K562 (cell line): Measurements from ENCODE around the gene PRSS56. TPM values are rescaled to one million over a fixed set of nuclear protein-coding genes. Genes with fewer than 3 reads are reported as not detected.

ENCODE experiments used
- ATAC-seq: fragments of 200-7000 bp; cut with Tn5 transposase; 3 replicates; pipeline ENCODE4 v1.9.1; 2020; ENCODE audit warnings: moderate library complexity
- BruUV-seq: library from RNA; stranded (reverse); fragments of 400-500 nt; replicated peaks from 2 replicates; lab custom pipeline; 2021; lab: Mats Ljungman, UMichigan
- CTCF ChIA-PET: fragments of 300-600 bp; formaldehyde crosslinking; extraction: SDS; loops from one replicate; lab custom pipeline; 2021; ENCODE audit warnings: low intra/inter-chr PET ratio; lab: Yijun Ruan, JAX
- POLR2A ChIA-PET: fragments of 300-600, 350-650 bp; sonication (Branson Sonifier 250); formaldehyde crosslinking; extraction: SDS; loops from one replicate; lab custom pipeline; 2021; ENCODE audit warnings: antibody characterized with exemption, inconsistent platforms; lab: Yijun Ruan, JAX
- DNase-seq, 4 experiments: peaks; one replicate each; pipeline versions ENCODE4 v3.0.0 to v3.0.0-alpha.2; 2011 to 2018; ENCODE audit warnings: low spot score in 3 of 4, mixed read lengths in 3 of 4; ENCODE audit errors: extremely low read depth in 1 of 4
- FAIRE-seq: peaks from 2 replicates; lab custom pipeline; 2011; peaks lifted over from hg19 to GRCh38; lab: Jason Lieb, UNC
- H2AFZ ChIP-seq: 2 replicates; pipeline ENCODE4 v1.6.0; 2011; ENCODE audit warnings: low read depth, low read length, control low read depth, inconsistent platforms
- H3K27ac ChIP-seq: fragments of 200-600 bp; 3 replicates; pipeline ENCODE4 v1.8.0; 2011; ENCODE audit warnings: low read depth, mild to moderate bottlenecking, control low read depth, inconsistent platforms, low read length, moderate library complexity, mixed read lengths; ENCODE audit errors: extremely low read depth
- H3K27me3 ChIP-seq, 2 experiments: fragments of 300-600 bp in 1 of 2; 2 replicates in 1 of 2; 3 replicates in 1 of 2; pipeline versions ENCODE4 v1.6.0 to v1.8.0; 2011; ENCODE audit warnings: inconsistent platforms in 2 of 2, low read length in 2 of 2, mild to moderate bottlenecking in 1 of 2, mixed read lengths in 1 of 2, moderate library complexity in 1 of 2; ENCODE audit not compliant: control insufficient read depth in 2 of 2, insufficient read depth in 2 of 2
- H3K36me3 ChIP-seq: fragments of 300-600 bp; 3 replicates; pipeline ENCODE4 v1.8.0; 2011; ENCODE audit warnings: mild to moderate bottlenecking, low read length, inconsistent platforms; ENCODE audit not compliant: control insufficient read depth, insufficient read depth
- H3K4me1 ChIP-seq, 2 experiments: fragments of 200-600 bp in 1 of 2; replicated peaks in 1 of 2; 2 replicates in 1 of 2; 3 replicates in 1 of 2; pipeline versions ENCODE4 v1.5.1 to v1.8.0; 2011; ENCODE audit warnings: inconsistent platforms in 2 of 2, low read length in 2 of 2, mild to moderate bottlenecking in 1 of 2, mixed read lengths in 1 of 2, moderate library complexity in 1 of 2; ENCODE audit not compliant: control insufficient read depth in 2 of 2, insufficient read depth in 2 of 2
- H3K4me2 ChIP-seq: 2 replicates; pipeline ENCODE4 v1.6.1; 2011; ENCODE audit warnings: low read length, control low read depth, inconsistent platforms, mixed read lengths; ENCODE audit not compliant: insufficient read depth
- H3K4me3 ChIP-seq: fragments of 200-600 bp; sonication (generic), shearing (Covaris generic); 2 replicates; pipeline ENCODE4 v1.5.1; 2016; ENCODE audit warnings: control low read depth, inconsistent platforms
- H3K79me2 ChIP-seq: fragments of 200-600 bp; 3 replicates; pipeline ENCODE4 v1.8.0; 2011; ENCODE audit warnings: low read length, inconsistent platforms; ENCODE audit not compliant: control insufficient read depth, insufficient read depth
- H3K9ac ChIP-seq, 2 experiments: 2 replicates each; pipeline versions ENCODE4 v1.6.0 to v1.6.1; 2011; ENCODE audit warnings: low read depth in 2 of 2, low read length in 2 of 2, control low read depth in 1 of 2, inconsistent platforms in 1 of 2, mild to moderate bottlenecking in 1 of 2, mixed read lengths in 1 of 2; ENCODE audit not compliant: insufficient read depth in 1 of 2
- H3K9me1 ChIP-seq: one replicate; pipeline ENCODE4 v1.6.0; 2011; ENCODE audit warnings: inconsistent platforms, mild to moderate bottlenecking, low read length, moderate library complexity; ENCODE audit not compliant: control insufficient read depth, insufficient read depth
- H3K9me3 ChIP-seq: replicated peaks from 2 replicates; pipeline ENCODE4 v1.5.1; 2011; ENCODE audit warnings: low read depth, low read length, inconsistent platforms; ENCODE audit not compliant: control insufficient read depth, insufficient read depth
- H4K20me1 ChIP-seq: replicated peaks from 2 replicates; pipeline ENCODE4 v1.6.1; 2011; ENCODE audit warnings: low read length, inconsistent platforms, mixed read lengths; ENCODE audit not compliant: control insufficient read depth, insufficient read depth
- ATF4 ChIP-seq: fragments of 450-650 bp; formaldehyde crosslinking; IDR thresholded peaks from 2 replicates; pipeline ENCODE4 v1.4.0; 2022; ENCODE audit warnings: mild to moderate bottlenecking, moderate library complexity
- CHD1 ChIP-seq: fragments of 200-600 bp; sonication (generic); IDR thresholded peaks from one replicate; pipeline ENCODE4 v1.6.1; 2012; ENCODE audit warnings: mild to moderate bottlenecking, moderate library complexity, low read length, inconsistent platforms
- EP300 ChIP-seq: IDR thresholded peaks from 2 replicates; pipeline ENCODE4 v1.6.1; 2012; ENCODE audit warnings: low read length, improper control_type of control experiment
- FOXJ2 ChIP-seq: fragments of 200-800 bp; sonication (Bioruptor generic); IDR thresholded peaks from 2 replicates; pipeline ENCODE4 v1.6.1; 2016; ENCODE audit warnings: missing genetic modification characterization, missing compliant biosample characterization
- FOXP1 ChIP-seq: sonication (generic); formaldehyde crosslinking; IDR thresholded peaks from 2 replicates; pipeline ENCODE4 v1.8.0; 2022; ENCODE audit warnings: mild to moderate bottlenecking, missing genetic modification reagents
- HNRNPL ChIP-seq: fragments of 200-400 bp; formaldehyde crosslinking; IDR thresholded peaks from 2 replicates; pipeline ENCODE4 v1.6.1; 2017; ENCODE audit warnings: low read depth, mild to moderate bottlenecking, low read length
- MEIS2 ChIP-seq: fragments of 450-650 bp; IDR thresholded peaks from 2 replicates; pipeline ENCODE4 v1.6.1; 2014; ENCODE audit warnings: mild to moderate bottlenecking; ENCODE audit not compliant: partially characterized antibody
- MLLT1 ChIP-seq, 2 experiments: fragments of 450-650 bp; IDR thresholded peaks; 2 replicates each; pipeline ENCODE4 v1.6.1; 2016
- NCOA4 ChIP-seq: fragments of 450-650 bp; IDR thresholded peaks from 2 replicates; pipeline ENCODE4 v1.6.1; 2018; ENCODE audit warnings: mild to moderate bottlenecking; ENCODE audit not compliant: partially characterized antibody
- NUFIP1 ChIP-seq: fragments of 450-650 bp; IDR thresholded peaks from 2 replicates; pipeline ENCODE4 v1.6.1; 2018; ENCODE audit not compliant: partially characterized antibody
- POLR3A ChIP-seq: IDR thresholded peaks from 2 replicates; pipeline ENCODE4 v1.6.1; 2011; ENCODE audit warnings: borderline replicate concordance, mild to moderate bottlenecking, moderate library complexity; ENCODE audit not compliant: insufficient read length, insufficient read depth; ENCODE audit errors: extremely low read depth
- PREB ChIP-seq: sonication (generic); formaldehyde crosslinking; IDR thresholded peaks from 2 replicates; pipeline ENCODE4 v1.8.1; 2023; ENCODE audit warnings: mild to moderate bottlenecking, missing genetic modification reagents
- TAF15 ChIP-seq: fragments of 200-400 bp; formaldehyde crosslinking; IDR thresholded peaks from 2 replicates; pipeline ENCODE4 v1.6.1; 2017; ENCODE audit warnings: mild to moderate bottlenecking, low read depth, low read length, moderate library complexity
- TFAM ChIP-seq: fragments of 250-450 bp; sonication (Bioruptor Pico); conservative IDR thresholded peaks from 2 replicates; pipeline ENCODE4 v1.5.0; 2021; ENCODE audit warnings: mild to moderate bottlenecking, moderate library complexity
- ZBTB7A ChIP-seq: IDR thresholded peaks from 2 replicates; pipeline ENCODE4 v1.6.1; 2011; ENCODE audit warnings: low read depth, mild to moderate bottlenecking, low read length, moderate library complexity, borderline replicate concordance; ENCODE audit not compliant: control insufficient read depth
- WGBS: fragments of 100-300 bp; shearing (Covaris generic); methylation state at CpG from one replicate; pipeline ENCODE4 v1.1.6; 2016; ENCODE audit warnings: low coverage, mixed read lengths; ENCODE audit not compliant: insufficient coverage; ENCODE audit errors: missing lambda C conversion rate; 5-methylcytosine and 5-hydroxymethylcytosine counted together
- in situ Hi-C: fragments of 300-500 bp; cut with MboI; formaldehyde crosslinking; loops from 4 replicates; pipeline ENCODE4 v1.15.0; 2018; ENCODE audit warnings: inconsistent platforms, mixed read lengths
- intact Hi-C: fragments of 100-400 bp; cut with micrococcal nuclease; formaldehyde crosslinking; loops from 2 replicates; pipeline ENCODE4 v1.14.2; 2022
- polyA plus RNA-seq, 8 experiments: library from polyadenylated mRNA; depleted of rRNA in 4 of 8; stranded (reverse) in 5 of 8; unstranded in 3 of 8; fragments of >200 nt; fragmentation: Nextera tagmentation in 2 of 8; fragmentation: Illumina TruSeq in 1 of 8; extraction: Ambion mirVana in 2 of 8; extraction: Trizol in 1 of 8; gene quantifications; 2 replicates each; pipeline versions ENCODE4 v1.2.1 to v1.2.3, GENCODE V29; 2011 to 2014; ENCODE audit warnings: inconsistent platforms in 1 of 8, missing spikeins in 1 of 8
- total RNA-seq, 7 experiments: library from RNA; depleted of rRNA in 6 of 7; stranded (reverse); fragments of >200 nt in 6 of 7; fragmentation: Illumina TruSeq in 2 of 7; extraction: Trizol in 2 of 7; gene quantifications; 2 replicates each; pipeline versions ENCODE4 v1.2.1 to v1.2.3, GENCODE V29; 2011 to 2021; ENCODE audit warnings: low replicate concordance in 1 of 7

Gene PRSS56
- total and polyA plus RNA-seq, 9 of the 15 experiments (the other 6 are each of a cell fraction or from before 2014, with no cell fraction given), result not detected

- TF ChIP-seq POLR3A, result no peak
- peak; percentile 41; the same call in 1 of the 2 replicates for TF ChIP-seq ZBTB7A
- no peak for TF ChIP-seq NUFIP1
- peak; percentile 81; the same call in 1 of the 2 replicates for TF ChIP-seq HNRNPL
- no peak for TF ChIP-seq TAF15
- no peak for TF ChIP-seq PREB (CRISPR knock-in tag)
- TF ChIP-seq NCOA4, result no peak
- TF ChIP-seq, all 486 proteins: peak for 8
Observed at GRCh38 chr2:232521959-232522622, 1.9 kb downstream of the PRSS56 start (continued).

DNA sequence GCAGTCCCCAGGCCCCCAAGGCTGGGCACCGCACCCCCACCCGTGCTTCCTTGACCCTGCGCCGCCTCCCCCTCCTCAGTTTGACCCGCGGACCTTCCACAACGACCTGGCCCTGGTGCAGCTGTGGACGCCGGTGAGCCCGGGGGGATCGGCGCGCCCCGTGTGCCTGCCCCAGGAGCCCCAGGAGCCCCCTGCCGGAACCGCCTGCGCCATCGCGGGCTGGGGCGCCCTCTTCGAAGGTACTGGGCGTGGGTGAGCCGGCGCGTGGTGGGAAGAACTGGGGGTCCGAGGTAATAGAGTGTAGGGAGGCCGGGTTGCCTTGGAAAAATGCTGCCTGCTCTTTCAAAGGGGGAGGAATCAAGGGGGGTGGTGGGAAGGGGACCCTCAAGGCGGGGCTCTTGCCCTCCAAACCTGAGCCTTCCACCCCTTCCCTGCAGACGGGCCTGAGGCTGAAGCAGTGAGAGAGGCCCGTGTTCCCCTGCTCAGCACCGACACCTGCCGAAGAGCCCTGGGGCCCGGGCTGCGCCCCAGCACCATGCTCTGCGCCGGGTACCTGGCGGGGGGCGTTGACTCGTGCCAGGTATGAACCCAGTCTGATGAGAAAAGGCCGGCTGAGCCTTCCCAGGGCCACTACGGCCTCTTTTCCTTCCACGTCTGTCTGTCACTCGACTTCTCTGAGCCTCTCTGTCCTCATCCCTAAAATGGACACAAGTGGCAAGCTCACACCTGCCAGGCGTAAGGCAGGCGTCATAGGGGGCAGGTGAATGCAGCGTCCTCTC lies 2.6 kb downstream of the PRSS56 start:
- FAIRE-seq (no peak), DNase-seq (no peak), ATAC-seq (no peak)
- 22% methylated on average over 28 of the region's 46 CpGs for WGBS
- H3K9me1 ChIP-seq, result no peaks in the 10 kb centered on the region
- H3K79me2 ChIP-seq, result no peaks in the 10 kb centered on the region
- no peak overlapping the region for H3K27ac ChIP-seq
- ChIA-PET CTCF (interaction anchor here (1.0 kb wide), 1 partner anchor 76 kb away, joined by 4 read pairs; no protein-coding TSS in a partner anchor), POLR2A (no interaction called here)
- peaks cover 0 to 27% of the 10 kb centered on the region in 2 experiments; a peak in 2 of 5 replicates for H3K4me1 ChIP-seq
- no peaks in the 10 kb centered on the region for H3K36me3 ChIP-seq
- no peak overlapping the region for H2AFZ ChIP-seq
- no peaks in the 10 kb centered on the region for H3K9me3 ChIP-seq
- BruUV-seq, result no TSS peak
- H3K27me3 ChIP-seq, result peaks cover 0 to 49% of the 10 kb centered on the region in 2 experiments; a peak in 3 of 5 replicates
- no peak overlapping the region for H3K4me2 ChIP-seq
- no peak overlapping the region for H3K4me3 ChIP-seq
- intact Hi-C loops (loop anchor here (5.0 kb wide), 3 partner anchors 76 to 286 kb away; no protein-coding TSS in a partner anchor), in situ Hi-C loops (no loop called here)
- H3K9ac ChIP-seq, result no peak overlapping the region
- H4K20me1 ChIP-seq, result no peaks in the 10 kb centered on the region
- TF ChIP-seq FOXP1 (CRISPR knock-in tag) (no peak), ATF4 (CRISPR knock-in tag) (no peak), CHD1 (no peak), EP300 (no peak), MEIS2 (no peak), MLLT1 (IDR thresholded peaks at IDR 0.05) (no peak), FOXJ2 (no peak), TFAM (CRISPR knock-in tag) (no peak)
